A673 (cell line): ENCODE results near the gene TSNAXIP1.

Experiments
- EZH2 ChIP-seq: fragments of 200-600 bp; sonication (generic); IDR thresholded peaks from 2 replicates; pipeline ENCODE4 v1.6.1; 2017; ENCODE audit warnings: borderline replicate concordance, low read depth, mild to moderate bottlenecking, mixed read lengths, antibody characterized with exemption, low read length; ENCODE audit not compliant: poor library complexity, severe bottlenecking
- TF ChIP-seq, protein P1 (sequence below): fragments of 300-800, 200-600 bp; sonication (generic); conservative IDR thresholded peaks from 2 replicates; pipeline ENCODE4 v1.5.1; 2017; ENCODE audit warnings: low read depth, mild to moderate bottlenecking, antibody characterized with exemption, low read length, moderate library complexity, mixed read lengths

DNA sequence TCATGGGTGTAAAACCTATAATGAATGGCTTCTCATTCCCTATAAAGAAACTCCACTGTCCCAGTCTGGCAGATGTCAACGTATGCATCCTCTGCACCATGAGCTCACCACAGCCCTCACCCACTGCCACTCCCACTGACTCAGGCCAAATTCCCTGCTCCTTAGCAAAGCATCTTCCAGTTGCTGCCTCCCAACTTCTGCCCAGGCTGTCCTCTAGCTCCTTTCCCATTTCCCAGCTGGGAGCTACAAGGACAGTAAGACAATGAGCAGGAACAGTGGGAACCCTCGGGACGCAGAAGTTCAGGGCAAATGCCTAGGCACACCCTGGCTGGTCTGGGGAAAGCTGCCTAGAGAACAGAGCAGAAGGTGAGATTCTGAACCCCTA, 26.3 kb downstream of the TSNAXIP1 start:
- no peak for TF ChIP-seq EZH2
- TF ChIP-seq, protein P1, sequence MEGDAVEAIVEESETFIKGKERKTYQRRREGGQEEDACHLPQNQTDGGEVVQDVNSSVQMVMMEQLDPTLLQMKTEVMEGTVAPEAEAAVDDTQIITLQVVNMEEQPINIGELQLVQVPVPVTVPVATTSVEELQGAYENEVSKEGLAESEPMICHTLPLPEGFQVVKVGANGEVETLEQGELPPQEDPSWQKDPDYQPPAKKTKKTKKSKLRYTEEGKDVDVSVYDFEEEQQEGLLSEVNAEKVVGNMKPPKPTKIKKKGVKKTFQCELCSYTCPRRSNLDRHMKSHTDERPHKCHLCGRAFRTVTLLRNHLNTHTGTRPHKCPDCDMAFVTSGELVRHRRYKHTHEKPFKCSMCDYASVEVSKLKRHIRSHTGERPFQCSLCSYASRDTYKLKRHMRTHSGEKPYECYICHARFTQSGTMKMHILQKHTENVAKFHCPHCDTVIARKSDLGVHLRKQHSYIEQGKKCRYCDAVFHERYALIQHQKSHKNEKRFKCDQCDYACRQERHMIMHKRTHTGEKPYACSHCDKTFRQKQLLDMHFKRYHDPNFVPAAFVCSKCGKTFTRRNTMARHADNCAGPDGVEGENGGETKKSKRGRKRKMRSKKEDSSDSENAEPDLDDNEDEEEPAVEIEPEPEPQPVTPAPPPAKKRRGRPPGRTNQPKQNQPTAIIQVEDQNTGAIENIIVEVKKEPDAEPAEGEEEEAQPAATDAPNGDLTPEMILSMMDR, result no peak
